IPS DF 6.9 (cell line): Measurements from ENCODE around the gene MTFP1.
"Not testable (repeated sequence)": the region's sequence is repeated elsewhere in the genome, so short reads cannot be mapped to it uniquely, and the experiment has no call there.

Experiments
- DNase-seq: peaks from one replicate; pipeline ENCODE4 v3.0.0-alpha.2; 2013; ENCODE audit warnings: low read depth, low spot score
- H3K27ac ChIP-seq: one replicate; pipeline ENCODE4 v1.5.1; 2013; ENCODE audit warnings: low read length, control low read depth
- H3K27me3 ChIP-seq: 2 replicates; pipeline ENCODE4 v1.6.1; 2013; ENCODE audit warnings: mild to moderate bottlenecking, low read length; ENCODE audit not compliant: control insufficient read depth, insufficient read depth
- H3K36me3 ChIP-seq: 2 replicates; pipeline ENCODE4 v1.6.1; 2013; ENCODE audit warnings: low read length; ENCODE audit not compliant: control insufficient read depth, insufficient read depth
- H3K4me1 ChIP-seq: 2 replicates; pipeline ENCODE4 v1.6.1; 2013; ENCODE audit warnings: low read length; ENCODE audit not compliant: control insufficient read depth, insufficient read depth
- H3K4me3 ChIP-seq: 2 replicates; pipeline ENCODE4 v1.5.1; 2013; ENCODE audit warnings: mild to moderate bottlenecking, low read length
- H3K9me3 ChIP-seq: 2 replicates; pipeline ENCODE4 v1.6.1; 2013; ENCODE audit warnings: low read length, inconsistent platforms; ENCODE audit not compliant: control insufficient read depth, insufficient read depth
- WGBS: extraction: QIAGEN DNeasy Blood & Tissue Kit; methylation state at CpG from one replicate; pipeline ENCODE4 v1.1.7; 2013; ENCODE audit warnings: mixed read lengths, missing lambda C conversion rate; ENCODE audit not compliant: insufficient read length, insufficient coverage; 5-methylcytosine and 5-hydroxymethylcytosine counted together

MTFP1 gene

DNA sequence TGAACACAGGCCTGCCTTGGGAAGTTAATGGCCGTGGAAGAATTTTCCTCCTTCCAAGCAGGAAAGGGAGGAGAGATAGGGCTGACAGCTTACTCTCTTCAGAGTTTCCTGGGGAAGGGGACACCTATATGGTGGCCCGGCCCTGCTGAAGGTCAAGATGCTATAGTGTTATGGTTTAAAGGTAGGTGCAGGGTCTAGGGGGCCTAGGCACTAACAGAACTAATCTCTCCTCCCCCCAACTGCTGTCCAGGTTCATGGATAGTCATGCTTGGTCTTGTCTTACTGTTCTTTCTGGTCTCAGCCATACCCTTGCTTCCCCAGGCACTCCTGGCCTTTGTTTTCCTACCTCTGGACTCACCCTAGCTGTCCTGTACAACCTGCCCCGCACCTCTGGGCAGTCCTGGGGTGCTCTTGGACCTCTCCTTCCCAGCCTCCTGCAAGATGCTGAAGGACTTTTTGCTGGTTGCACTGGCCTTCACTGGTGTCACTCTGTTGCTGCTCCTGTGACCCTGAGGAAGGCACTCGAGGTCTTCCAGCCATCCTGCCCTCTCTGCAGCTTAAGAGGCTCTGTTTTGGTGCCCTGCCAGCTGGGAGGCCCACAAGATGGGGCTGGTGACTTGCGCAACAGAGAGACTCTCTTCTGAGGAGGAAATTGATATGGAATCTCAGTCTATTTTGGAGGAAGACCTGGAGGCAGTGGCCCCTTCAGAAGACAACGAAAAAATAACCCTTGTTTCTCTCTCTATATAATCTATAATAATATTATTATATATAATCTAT lies 28.4 kb downstream of the MTFP1 start:
- Histone ChIP-seq H3K4me3 (no peak overlapping the region), H3K27me3 (no peaks in the 10 kb centered on the region), H3K27ac (no peak overlapping the region), H3K36me3 (no peaks in the 10 kb centered on the region), H3K9me3 (no peaks in the 10 kb centered on the region), H3K4me1 (no peaks in the 10 kb centered on the region)
- no CpG with 5 or more reads among the region's 6 CpGs for WGBS
- DNase-seq, result no peak

DNA sequence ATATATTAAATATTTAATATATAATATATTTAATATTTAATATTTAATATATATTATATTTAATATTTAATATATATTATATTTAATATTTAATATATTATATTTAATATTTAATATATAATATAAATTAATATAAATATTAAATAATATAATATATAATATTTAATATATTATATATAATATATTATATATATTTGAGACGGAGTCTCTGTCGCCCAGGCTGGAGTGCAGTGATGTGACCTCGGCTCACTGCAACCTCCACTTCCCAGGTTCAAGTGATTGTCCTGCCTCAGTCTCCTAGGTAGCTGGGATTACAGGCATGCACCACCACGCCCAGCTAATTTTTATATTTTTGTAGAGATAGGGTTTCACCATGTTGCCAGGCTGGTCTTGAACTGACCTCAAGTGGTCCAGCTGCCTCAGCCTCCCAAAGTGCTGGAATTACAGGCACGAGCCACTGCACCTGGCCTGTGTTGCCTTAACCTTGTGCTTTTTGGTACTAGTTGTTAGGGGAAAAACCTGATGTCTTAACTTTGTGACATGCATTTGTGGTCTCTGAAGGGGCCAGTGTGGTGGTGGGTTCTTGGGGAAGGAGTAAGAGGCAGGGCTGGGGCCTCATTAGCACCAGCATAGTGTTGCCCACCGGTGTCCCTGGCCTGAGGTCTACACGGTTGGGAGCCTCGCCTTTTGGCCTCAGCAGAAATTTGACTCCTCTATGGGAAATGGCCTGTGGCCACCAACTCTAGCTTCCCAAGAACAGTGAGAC lies 29.7 kb downstream of the MTFP1 start:
- DNase-seq, result no peak
- no CpG with 5 or more reads among the region's 8 CpGs for WGBS
- Histone ChIP-seq H3K4me1 (no peaks in the 10 kb centered on the region), H3K27ac (no peak overlapping the region), H3K36me3 (no peaks in the 10 kb centered on the region), H3K9me3 (no peaks in the 10 kb centered on the region), H3K27me3 (no peaks in the 10 kb centered on the region), H3K4me3 (no peak overlapping the region)

DNA sequence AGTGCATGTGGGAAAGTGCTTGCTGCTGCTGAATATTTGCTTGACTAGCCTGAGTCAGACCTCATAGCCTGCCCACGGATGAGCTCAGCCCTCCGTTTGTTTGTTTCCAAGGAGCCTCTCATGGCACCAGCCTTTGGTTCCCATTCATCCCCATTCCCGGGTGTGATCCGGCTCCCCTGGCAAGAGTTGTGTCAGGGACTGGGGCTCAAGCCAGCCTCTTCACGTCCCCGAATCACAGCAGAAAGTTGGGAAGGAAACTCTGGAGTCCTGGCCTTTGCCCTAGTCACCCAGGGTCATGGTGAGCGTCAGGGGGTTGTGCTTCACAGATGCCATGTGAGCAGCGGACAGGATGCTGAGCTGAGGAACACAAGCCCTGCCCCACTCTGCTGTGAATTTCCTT lies 32.4 kb downstream of the MTFP1 start:
- no peaks in the 10 kb centered on the region for H3K9me3 ChIP-seq
- no peak overlapping the region for H3K27ac ChIP-seq
- no peaks in the 10 kb centered on the region for H3K27me3 ChIP-seq
- no CpG with 5 or more reads among the region's 8 CpGs for WGBS
- no peaks in the 10 kb centered on the region for H3K36me3 ChIP-seq
- no peak for DNase-seq
- H3K4me1 ChIP-seq, result no peaks in the 10 kb centered on the region
- no peak overlapping the region for H3K4me3 ChIP-seq

DNA sequence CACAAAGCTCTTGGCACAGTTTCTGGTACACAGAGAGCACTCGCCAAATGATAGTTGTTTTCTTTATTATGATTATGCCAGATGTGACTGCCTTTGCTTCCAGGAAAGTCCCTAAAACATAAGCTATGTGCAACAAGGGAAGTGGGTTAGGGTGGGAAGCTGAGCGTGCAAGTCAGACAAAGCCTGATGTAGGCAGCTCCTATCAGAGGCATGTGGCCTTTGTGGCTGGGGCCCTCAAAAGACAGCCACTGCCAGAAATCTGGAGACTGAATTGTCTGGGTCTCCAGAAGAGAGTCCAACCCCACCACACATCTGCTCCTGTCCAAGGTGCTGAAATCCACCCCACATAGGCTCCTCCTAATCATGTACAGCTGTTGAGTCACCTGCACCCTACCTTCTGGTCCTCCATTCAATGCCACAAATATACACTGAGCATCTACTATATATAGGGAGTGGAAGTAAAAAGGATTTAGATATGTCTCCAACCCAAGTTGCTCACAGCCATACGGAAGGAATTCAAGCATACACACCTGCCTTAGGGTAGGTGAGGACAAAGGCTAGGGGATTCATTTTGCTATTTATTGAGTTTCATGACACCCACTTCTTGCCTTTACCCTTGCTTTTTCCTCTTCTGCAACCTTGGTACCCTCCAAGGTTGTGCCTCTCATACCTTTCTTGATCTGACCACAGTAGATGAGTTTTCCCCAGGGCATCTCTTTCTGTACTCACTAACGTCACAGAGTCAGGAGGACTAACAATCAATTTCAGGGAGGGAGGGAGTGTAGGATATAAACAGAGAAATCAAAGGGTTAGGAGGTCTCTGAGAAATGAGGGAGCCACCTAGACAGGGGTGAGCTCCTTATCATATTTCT lies 33.8 kb downstream of the MTFP1 start:
- Histone ChIP-seq H3K36me3 (no peaks in the 10 kb centered on the region), H3K27ac (no peak overlapping the region), H3K27me3 (no peaks in the 10 kb centered on the region), H3K4me1 (no peaks in the 10 kb centered on the region), H3K4me3 (no peak overlapping the region), H3K9me3 (no peaks in the 10 kb centered on the region)
- no CpG with 5 or more reads among the region's 4 CpGs for WGBS
- no peak for DNase-seq

DNA sequence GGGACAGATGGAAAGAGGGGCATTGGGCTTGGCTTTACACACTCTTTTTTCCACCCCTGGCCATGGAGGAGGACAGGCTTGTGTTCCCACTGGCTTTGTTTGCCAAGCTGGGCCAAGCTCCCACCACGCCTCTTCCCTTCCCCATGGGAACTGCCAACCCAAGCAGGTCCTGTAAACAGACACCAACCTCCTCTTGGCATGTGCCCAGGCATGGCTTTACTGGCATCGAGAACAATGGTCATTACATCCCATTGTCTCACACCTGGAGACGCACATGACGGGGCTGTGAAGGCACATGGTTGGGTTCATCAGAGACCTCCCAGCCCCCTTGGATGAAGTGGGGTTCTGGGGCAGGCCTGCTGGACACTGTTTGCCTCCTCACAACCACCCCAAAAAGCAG lies 34.6 kb downstream of the MTFP1 start:
- H3K27me3 ChIP-seq, result no peaks in the 10 kb centered on the region
- WGBS, result no CpG with 5 or more reads among the region's 4 CpGs

DNA sequence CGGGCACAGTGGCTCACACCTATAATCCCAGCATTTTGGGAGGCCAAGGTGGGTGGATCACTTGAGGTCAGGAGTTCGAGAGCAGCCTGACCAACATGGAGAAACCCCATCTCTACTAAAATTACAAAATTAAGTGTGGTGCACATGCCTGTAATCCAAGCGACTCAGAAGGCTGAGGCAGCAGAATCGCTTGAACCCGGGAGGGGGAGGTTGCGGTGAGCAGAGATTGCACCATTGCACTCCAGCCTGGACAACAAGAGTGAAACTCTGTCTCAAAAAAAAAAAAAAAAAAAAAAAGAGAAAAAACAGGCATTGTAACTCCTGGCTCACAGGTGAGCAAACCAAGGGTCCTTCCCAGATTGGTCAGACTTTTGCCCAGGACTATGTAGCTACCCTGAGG lies 35.0 kb downstream of the MTFP1 start:
- DNase-seq, H3K36me3 ChIP-seq: not testable (repeated sequence)
- no CpG with 5 or more reads among the region's 6 CpGs for WGBS

More for the DNA sequence above, 34.6 kb downstream of the MTFP1 start:
- Histone ChIP-seq H3K27ac (no peak overlapping the region), H3K4me1 (no peaks in the 10 kb centered on the region), H3K4me3 (no peak overlapping the region), H3K36me3 (no peaks in the 10 kb centered on the region), H3K9me3 (no peaks in the 10 kb centered on the region)
- DNase-seq, result no peak

DNA sequence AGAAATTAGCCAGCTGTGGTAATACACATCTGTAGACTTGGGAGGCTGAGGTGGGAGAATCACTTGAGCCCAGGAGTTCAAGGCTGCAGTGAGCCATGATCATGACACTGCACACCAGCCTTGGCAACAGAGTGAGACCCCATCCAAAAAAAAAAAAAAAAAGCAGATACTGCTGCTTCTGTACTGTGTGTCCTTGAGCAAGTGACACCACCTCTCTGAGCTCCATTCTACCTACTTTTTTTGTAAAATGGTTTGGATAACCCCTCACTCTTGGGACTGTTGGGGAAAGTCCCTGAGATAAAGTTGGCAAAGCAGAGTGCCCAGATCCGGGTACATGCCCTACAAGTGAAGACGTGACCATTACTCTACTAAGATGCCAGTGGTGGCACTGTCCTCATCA lies 43.6 kb downstream of the MTFP1 start:
- WGBS, result no CpG with 5 or more reads among the region's 2 CpGs
- H3K27ac ChIP-seq, result no peak overlapping the region
- H3K9me3 ChIP-seq, result no peaks in the 10 kb centered on the region
- no peak overlapping the region for H3K4me3 ChIP-seq
- no peaks in the 10 kb centered on the region for H3K4me1 ChIP-seq
- DNase-seq, result no peak
- no peaks in the 10 kb centered on the region for H3K36me3 ChIP-seq
- H3K27me3 ChIP-seq, result no peaks in the 10 kb centered on the region

More for the DNA sequence above, 35.0 kb downstream of the MTFP1 start:
- H3K9me3 ChIP-seq, H3K4me1 ChIP-seq, H3K27ac ChIP-seq, H3K27me3 ChIP-seq, H3K4me3 ChIP-seq: not testable (repeated sequence)

DNA sequence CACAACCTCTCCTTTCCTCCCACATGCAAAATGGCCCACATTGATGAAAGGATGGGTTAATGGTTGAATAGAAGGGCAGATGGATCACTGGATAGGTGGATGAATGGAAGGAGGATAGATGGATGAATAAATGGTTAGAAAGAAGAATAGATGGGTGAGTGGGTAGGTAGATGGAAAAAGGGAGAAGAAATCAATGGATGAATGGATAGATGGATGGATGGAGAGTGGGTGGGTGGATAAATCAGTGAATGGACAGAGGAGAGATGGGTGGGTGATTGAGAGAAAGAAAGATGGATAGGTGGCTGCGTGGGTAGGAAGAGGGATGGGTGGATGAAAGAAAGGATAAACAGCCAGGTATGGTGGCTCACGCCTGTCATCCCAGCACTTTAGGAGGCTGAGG lies 45.1 kb downstream of the MTFP1 start:
- Histone ChIP-seq H3K36me3 (no peaks in the 10 kb centered on the region), H3K27me3 (no peaks in the 10 kb centered on the region), H3K27ac (no peak overlapping the region), H3K4me1 (no peaks in the 10 kb centered on the region), H3K9me3 (no peaks in the 10 kb centered on the region), H3K4me3 (no peak overlapping the region)
- DNase-seq, result no peak
- whole genome bisulfite sequencing, result 100% methylated on average over 1 of the region's 2 CpGs

DNA sequence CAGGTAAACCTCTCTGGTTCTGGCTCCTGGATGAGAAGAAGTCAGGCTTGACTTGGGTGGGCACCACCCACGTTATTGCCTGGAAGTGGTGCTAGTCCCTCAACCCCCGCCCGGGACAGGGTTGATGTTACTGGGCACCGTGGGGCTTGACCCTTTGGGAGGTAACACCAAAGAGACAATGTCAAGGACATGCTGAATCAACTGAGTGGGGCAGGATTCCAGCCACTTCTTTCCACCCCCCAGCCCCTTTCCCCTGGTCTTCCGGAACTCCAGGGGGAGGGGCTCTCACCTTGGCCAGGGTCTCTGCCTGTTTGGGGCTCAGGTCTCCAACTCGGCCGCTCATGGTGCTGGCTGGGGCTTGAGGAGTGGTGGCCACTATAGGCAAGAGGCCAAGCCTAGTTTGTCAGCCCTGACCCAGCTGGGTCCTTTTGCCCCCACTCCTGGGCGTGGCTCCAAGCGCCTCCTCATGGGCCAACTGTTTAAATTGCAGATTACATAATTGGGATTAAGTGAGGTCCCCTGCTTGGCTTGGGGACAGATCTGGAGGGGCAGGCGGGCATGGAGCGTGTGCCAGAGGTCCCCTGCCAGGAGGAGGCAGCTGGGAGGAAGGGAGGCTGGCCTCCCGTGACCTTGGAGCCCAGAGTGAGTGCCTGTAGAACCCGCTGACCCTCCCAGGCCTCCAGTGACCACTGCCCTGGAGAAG lies 46.2 kb downstream of the MTFP1 start, which contains the start of gene SEC14L3:
TSS of gene SEC14L3 (minus strand) at position 402 of the 703 bp plus-strand sequence. CDS start at position 343, 59 bp downstream.
- DNase-seq, result no peak
- no peak within 1 kb of the TSS for H3K27ac ChIP-seq
- H3K9me3 ChIP-seq, result no peaks in the 10 kb centered on the region
- H3K4me3 ChIP-seq, result no peak within 1 kb of the TSS
- no peaks in the 10 kb centered on the region for H3K27me3 ChIP-seq
- H3K4me1 ChIP-seq, result no peaks in the 10 kb centered on the region
- no CpG with 5 or more reads among the region's 13 CpGs for WGBS
- no peaks in the 10 kb centered on the region for H3K36me3 ChIP-seq
